ENCODE measurements around the gene CXCL16. TPM values are rescaled to one million over a fixed set of nuclear protein-coding genes. Genes with fewer than 3 reads are reported as not detected.

Gene CXCL16
- total RNA-seq, 2 donors from 2014 or later: 10.3 to 15.3 TPM

DNA sequence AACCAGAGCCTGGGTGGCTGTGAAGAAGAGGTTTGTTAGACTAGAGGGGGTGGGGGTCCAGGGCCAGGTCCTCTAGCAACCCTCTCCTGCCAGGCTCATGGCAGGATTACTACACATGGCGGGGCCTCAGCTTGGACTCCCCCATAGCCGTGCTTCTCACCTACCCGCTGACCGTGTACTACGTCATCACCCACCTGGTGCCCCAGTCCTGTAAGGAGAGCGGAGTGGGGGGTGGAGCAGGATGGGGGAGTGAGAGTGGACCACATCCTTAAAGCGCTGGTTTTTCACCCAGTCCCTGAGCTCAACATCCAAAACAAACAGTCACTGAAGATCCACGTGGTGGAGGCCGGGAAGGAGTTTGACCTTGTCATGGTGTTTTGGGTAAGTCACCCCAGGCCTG, 4.2 kb upstream of the CXCL16 start:
- ATAC-seq: no peak
- no peaks in the 10 kb centered on the region for H3K9me3 ChIP-seq (ENCODE audit: control insufficient read depth, low read length, poor library complexity, severe bottlenecking)
- DNase-seq: no peak
- peaks cover 5% of the 10 kb centered on the region for H3K36me3 Mint-ChIP-seq (ENCODE audit: low read depth)
- H3K27ac Mint-ChIP-seq: no peak overlapping the region
- peaks cover 11% of the 10 kb centered on the region for H3K27me3 Mint-ChIP-seq
- no peak overlapping the region for H3K4me3 Mint-ChIP-seq
- peaks cover 25% of the 10 kb centered on the region for H3K4me1 Mint-ChIP-seq

DNA sequence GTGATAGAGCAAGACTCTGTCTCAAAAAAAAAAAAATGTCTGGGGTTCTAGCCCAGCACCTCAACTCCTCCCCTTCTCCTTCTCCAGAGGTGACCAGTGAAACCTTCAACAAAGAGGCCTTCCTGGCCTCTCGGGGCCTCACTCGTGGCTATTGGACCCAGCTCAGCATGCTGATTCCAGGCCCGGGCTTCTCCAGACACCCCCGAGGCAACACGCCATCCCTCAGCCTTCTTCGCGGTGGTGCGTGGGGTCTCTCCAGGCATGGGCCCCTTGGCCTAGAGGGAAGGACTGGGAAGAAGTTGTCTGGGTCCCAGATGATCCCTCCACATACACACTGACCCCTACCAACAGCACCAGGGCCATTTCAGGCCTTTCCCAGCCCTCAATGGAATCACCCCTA, 3.5 kb upstream of the CXCL16 start:
- ATAC-seq (no peak), DNase-seq (no peak)
- no peaks in the 10 kb centered on the region for H3K9me3 ChIP-seq (ENCODE audit: control insufficient read depth, low read length, poor library complexity, severe bottlenecking)
- H3K4me3 Mint-ChIP-seq: no peak overlapping the region
- H3K27ac Mint-ChIP-seq: no peak overlapping the region
- H3K27me3 Mint-ChIP-seq: peaks cover 11% of the 10 kb centered on the region
- peaks cover 5% of the 10 kb centered on the region for H3K36me3 Mint-ChIP-seq (ENCODE audit: low read depth)
- H3K4me1 Mint-ChIP-seq: peaks cover 26% of the 10 kb centered on the region

DNA sequence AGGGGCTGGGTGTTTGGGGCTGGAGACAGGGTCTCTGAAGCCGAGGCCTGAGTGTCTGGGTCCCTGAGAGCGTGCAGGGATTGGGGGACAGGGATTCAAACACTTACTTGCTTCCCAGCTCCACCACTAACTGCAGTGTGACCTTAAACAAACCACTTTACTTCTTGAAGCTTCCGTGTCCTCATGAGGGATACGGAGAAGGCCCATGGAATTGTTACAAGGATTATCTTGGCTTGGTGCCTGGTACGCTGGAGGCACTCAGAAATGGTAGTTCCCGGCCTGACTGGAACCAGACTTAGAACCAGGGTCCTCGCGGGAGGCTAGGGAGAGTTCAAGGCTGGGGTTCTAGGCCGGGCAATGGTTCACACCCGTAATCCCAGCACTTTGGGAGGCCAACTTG, 2.9 kb upstream of the CXCL16 start:
- Mint-ChIP-seq H3K27me3 (peaks cover 11% of the 10 kb centered on the region), H3K36me3 (ENCODE audit: low read depth) (peaks cover 5% of the 10 kb centered on the region), H3K4me1 (peaks cover 20% of the 10 kb centered on the region), H3K4me3 (no peak overlapping the region), H3K27ac (no peak overlapping the region)
- no peak for ATAC-seq
- no peak for DNase-seq
- H3K9me3 ChIP-seq (ENCODE audit: control insufficient read depth, low read length, poor library complexity, severe bottlenecking): no peaks in the 10 kb centered on the region

DNA sequence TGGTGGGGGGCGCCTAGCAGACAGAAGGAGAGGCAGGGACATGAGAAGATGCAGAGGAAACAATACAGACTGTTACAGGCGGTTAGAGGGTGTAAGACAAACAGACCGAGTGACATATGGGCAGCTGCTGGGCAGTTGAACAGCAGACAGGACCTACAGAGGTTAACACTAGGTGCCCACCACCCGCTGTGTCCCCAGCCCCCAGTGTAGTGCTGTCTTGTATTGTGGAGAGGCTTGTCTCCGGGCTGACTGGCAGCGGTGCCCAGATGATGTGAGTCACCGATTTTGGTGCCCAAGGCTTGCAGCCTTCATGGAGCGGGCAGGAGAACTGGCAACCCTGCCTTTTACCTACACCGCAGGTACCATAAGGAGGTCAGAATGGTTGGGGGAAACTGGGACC, 2.4 kb upstream of the CXCL16 start:
- ATAC-seq: no peak
- no peak for DNase-seq
- Mint-ChIP-seq H3K27ac (no peak overlapping the region), H3K27me3 (peaks cover 11% of the 10 kb centered on the region), H3K4me3 (no peak overlapping the region), H3K4me1 (peaks cover 18% of the 10 kb centered on the region), H3K36me3 (ENCODE audit: low read depth) (peaks cover 5% of the 10 kb centered on the region)
- H3K9me3 ChIP-seq (ENCODE audit: control insufficient read depth, low read length, poor library complexity, severe bottlenecking): no peaks in the 10 kb centered on the region

DNA sequence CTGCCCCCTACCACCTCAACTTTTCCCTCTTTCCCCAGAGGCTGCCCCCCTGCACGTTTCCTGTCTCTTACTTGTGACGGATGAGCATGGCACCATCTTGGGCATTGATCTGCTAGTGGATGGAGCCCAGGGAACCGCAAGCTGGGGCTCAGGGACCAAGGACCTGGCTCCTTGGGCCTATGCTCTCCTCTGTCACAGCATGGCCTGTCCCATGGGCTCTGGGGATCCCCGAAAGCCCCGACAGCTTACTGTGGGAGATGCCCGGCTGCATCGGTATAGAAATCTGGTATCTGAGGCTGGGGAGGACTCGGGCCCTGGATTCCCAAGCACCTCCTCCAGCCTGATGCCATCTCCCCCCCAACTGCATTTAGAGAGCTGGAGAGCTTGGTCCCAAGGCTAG, 1.8 kb upstream of the CXCL16 start:
- ATAC-seq: no peak
- Mint-ChIP-seq H3K36me3 (ENCODE audit: low read depth) (peaks cover 5% of the 10 kb centered on the region), H3K27ac (peak overlapping the region; percentile 72), H3K27me3 (peaks cover 11% of the 10 kb centered on the region), H3K4me3 (peak overlapping the region; percentile 43), H3K4me1 (peaks cover 16% of the 10 kb centered on the region)
- no peak for DNase-seq
- no peaks in the 10 kb centered on the region for H3K9me3 ChIP-seq (ENCODE audit: control insufficient read depth, low read length, poor library complexity, severe bottlenecking)

DNA sequence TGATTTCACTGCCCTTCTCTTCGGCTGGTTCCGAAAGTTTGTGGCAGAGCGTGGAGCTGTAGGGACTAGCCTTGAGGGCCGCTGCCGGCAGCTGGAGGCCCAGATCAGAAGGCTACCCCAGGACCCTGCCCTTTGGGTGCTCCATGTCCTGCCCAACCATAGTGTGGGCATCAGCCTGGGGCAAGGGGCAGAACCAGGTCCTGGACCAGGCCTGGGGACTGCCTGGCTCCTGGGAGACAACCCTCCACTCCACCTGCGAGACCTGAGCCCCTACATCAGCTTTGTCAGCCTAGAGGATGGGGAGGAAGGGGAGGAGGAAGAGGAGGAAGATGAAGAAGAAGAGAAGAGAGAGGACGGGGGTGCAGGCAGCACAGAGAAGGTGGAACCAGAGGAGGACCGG, 856 bp upstream of the CXCL16 start:
- H3K27me3 Mint-ChIP-seq: peaks cover 11% of the 10 kb centered on the region
- H3K27ac Mint-ChIP-seq: peak overlapping the region; percentile 76
- H3K4me3 Mint-ChIP-seq: peak overlapping the region; percentile 92
- H3K4me1 Mint-ChIP-seq: peaks cover 21% of the 10 kb centered on the region
- no peak for ATAC-seq
- no peak for DNase-seq
- H3K9me3 ChIP-seq (ENCODE audit: control insufficient read depth, low read length, poor library complexity, severe bottlenecking): no peaks in the 10 kb centered on the region
- H3K36me3 Mint-ChIP-seq (ENCODE audit: low read depth): peaks cover 5% of the 10 kb centered on the region

DNA sequence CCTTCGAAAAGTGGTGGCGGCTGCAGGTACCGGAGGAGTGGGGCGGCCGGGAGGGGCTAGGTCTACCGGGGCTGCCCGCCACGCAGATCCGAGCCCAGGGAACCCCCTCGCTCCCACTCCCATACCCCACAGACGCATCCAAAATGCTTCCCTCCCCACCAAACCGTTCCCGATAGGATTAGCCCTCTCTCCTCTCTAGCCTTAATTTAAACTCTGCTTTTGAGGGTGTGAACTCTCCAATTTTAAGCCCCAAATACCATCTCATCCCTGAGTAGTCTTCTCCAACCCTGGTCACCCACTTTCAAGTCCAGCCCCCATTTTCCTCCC, 260 bp upstream of the CXCL16 start:
- H3K27ac Mint-ChIP-seq: peak overlapping the region; percentile 76
- DNase-seq (no peak), ATAC-seq (no peak)
- H3K27me3 Mint-ChIP-seq: peaks cover 11% of the 10 kb centered on the region
- peaks cover 20% of the 10 kb centered on the region for H3K4me1 Mint-ChIP-seq
- peak overlapping the region; percentile 92 for H3K4me3 Mint-ChIP-seq
- peaks cover 4% of the 10 kb centered on the region for H3K36me3 Mint-ChIP-seq (ENCODE audit: low read depth)
- no peaks in the 10 kb centered on the region for H3K9me3 ChIP-seq (ENCODE audit: control insufficient read depth, low read length, poor library complexity, severe bottlenecking)

DNA sequence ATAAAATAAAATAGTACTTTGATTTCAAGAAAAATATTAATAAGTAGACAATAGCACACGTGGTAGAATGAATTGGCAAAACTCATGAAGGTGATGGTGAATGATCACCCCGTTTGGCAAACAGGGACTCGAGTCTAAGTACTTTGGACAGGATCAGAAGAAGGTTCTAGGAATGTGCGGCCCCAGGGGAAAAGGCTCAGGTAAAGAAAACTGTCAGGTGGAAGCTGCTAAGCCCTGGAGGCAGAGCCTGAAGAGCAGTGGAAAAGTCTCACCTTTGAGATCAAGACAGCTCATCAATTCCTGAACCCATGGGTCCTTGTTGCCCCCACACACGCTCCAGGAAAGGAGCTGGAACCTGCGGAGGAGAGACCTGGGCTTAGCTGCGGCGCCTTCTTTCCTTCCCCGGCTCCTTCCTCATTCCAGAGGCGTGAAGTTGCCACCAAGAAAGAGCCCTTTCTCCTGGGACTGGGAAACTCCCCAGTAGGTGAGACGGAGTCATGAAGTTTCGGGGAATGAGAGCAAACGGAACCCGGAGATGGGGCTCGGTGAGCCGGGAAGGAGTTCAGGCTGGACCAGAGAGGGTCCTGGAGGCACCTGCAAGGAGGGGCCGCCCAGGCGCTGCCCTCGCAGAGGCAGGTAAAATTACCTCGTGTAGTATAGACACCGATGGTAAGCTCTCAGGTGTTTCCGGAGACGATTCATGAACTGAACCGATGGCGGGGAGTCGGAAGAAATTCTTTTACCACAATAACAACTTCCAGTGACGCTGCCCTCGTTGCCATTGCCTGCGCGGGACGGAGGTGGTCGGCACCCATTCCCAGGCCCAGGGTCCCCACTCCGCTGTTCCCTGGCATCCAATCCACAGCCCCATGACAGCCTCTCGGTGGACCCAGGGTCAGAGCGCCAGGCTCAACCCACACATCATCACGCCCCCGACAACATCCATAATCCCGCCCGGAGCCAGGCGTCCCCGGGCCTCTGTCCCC, 1.3 kb downstream of the CXCL16 start:
- peaks cover 4% of the 10 kb centered on the region for H3K36me3 Mint-ChIP-seq (ENCODE audit: low read depth)
- peaks cover 19% of the 10 kb centered on the region for H3K4me1 Mint-ChIP-seq
- H3K4me3 Mint-ChIP-seq: peak overlapping the region; percentile 92
- no peaks in the 10 kb centered on the region for H3K9me3 ChIP-seq (ENCODE audit: control insufficient read depth, low read length, poor library complexity, severe bottlenecking)
- DNase-seq (peak in 1 of 3 donors; percentile 18), ATAC-seq (peak; percentile 66)
- peak overlapping the region; percentile 82 for H3K27ac Mint-ChIP-seq
- peaks cover 11% of the 10 kb centered on the region for H3K27me3 Mint-ChIP-seq

DNA sequence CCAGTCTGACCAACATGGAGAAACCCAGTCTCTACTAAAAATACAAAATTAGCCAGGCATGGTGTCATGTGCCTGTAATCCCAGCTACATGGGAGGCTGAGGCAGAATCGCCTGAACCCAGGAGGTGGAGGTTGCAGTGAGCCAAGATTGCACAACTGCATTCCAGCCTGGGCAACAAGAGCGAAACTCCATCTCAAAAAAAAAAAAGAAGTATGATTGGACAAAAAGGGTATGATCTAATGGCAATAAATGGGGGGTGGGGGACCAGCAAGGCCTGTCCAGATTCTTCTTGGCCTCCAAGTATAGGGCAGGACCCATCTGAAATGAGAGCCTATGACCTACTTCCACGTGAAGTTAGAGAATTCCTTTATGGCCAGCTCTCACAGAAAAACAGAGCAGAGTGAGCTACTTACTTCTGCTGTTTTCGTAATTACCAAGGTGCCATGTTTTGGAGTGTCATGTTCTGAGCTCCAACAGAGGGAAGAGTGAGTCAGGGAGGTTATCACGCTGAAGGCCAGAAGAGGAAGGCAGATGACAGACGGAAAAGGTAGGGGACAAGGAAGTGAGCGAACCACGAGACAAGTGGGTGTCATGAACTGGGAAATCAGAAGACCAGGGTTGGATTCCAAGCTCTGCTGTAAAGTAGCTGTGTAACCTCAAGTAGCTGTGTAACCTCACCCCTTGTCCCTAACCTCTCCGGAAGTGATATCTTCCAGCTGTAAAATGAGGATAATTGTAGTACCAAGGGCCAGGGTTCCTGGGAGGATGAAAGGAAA, 3.7 kb downstream of the CXCL16 start:
- no peak overlapping the region for H3K27ac Mint-ChIP-seq
- peaks cover 6% of the 10 kb centered on the region for H3K36me3 Mint-ChIP-seq (ENCODE audit: low read depth)
- ATAC-seq (no peak), DNase-seq (no peak)
- peaks cover 6% of the 10 kb centered on the region for H3K27me3 Mint-ChIP-seq
- H3K4me3 Mint-ChIP-seq: peak overlapping the region; percentile 33
- H3K4me1 Mint-ChIP-seq: peaks cover 26% of the 10 kb centered on the region
- no peaks in the 10 kb centered on the region for H3K9me3 ChIP-seq (ENCODE audit: control insufficient read depth, low read length, poor library complexity, severe bottlenecking)

DNA sequence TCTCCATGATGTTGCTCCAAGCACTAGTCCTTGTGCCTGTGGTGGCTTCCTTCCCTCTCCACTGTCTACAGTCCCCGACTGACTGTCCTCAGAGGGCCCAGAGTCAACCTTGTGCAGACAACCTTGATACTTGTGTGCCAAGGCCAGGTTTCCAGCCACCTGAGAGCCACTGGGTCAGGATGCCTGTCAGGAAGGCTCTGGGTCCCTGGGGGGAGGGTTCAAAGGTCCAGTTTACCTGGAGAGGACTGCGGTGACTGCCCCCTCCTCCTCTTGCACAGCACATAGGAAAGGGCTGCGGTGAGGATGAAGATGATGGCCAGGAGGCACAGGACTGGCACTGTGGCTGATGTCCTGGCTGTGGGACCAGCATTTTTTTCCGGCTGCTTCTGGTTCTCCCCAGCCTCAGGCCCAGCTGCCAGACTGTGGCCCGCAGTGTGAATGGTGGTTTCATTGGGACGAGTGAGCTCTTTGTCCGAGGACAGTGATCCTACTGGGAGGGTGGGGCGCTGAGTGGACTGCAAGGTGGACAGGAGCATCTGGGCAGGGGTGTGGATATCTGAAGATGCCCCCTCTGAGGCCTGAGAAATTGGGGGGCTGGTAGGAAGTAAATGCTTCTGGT, 4.8 kb downstream of the CXCL16 start:
- Mint-ChIP-seq H3K27me3 (no peaks in the 10 kb centered on the region), H3K4me3 (no peak overlapping the region), H3K36me3 (ENCODE audit: low read depth) (peaks cover 3% of the 10 kb centered on the region), H3K4me1 (peaks cover 30% of the 10 kb centered on the region), H3K27ac (no peak overlapping the region)
- ATAC-seq (no peak), DNase-seq (no peak)
- H3K9me3 ChIP-seq (ENCODE audit: control insufficient read depth, low read length, poor library complexity, severe bottlenecking): no peaks in the 10 kb centered on the region

DNA sequence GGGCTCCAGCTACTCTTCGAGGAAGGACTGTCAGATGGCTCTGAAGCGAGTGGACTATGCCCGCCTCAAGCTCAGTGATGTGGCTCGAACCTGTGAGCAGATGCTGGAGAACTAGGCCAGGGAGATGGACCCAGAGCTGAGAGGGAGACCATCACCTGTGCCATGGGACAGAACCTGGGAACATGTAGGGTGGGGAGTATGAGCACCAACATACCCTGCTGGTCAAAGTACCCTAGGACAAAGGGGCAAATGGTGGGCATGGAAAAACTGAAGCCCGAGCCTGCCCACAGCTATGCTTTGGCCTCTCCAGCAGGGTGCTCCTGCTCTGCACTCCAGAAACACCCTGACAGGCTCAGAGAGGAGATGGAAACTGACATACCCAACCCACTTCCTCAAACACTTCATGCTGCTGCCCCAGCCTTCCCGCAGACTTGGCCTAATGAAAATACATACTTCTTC, 6.6 kb downstream of the CXCL16 start:
- no peak for DNase-seq
- no peak for ATAC-seq
- H3K27ac Mint-ChIP-seq: peak overlapping the region; percentile 49
- H3K4me1 Mint-ChIP-seq: peaks cover 24% of the 10 kb centered on the region
- peaks cover 3% of the 10 kb centered on the region for H3K36me3 Mint-ChIP-seq (ENCODE audit: low read depth)
- H3K27me3 Mint-ChIP-seq: no peaks in the 10 kb centered on the region
- H3K9me3 ChIP-seq (ENCODE audit: control insufficient read depth, low read length, poor library complexity, severe bottlenecking): no peaks in the 10 kb centered on the region
- H3K4me3 Mint-ChIP-seq: peak overlapping the region; percentile 39

DNA sequence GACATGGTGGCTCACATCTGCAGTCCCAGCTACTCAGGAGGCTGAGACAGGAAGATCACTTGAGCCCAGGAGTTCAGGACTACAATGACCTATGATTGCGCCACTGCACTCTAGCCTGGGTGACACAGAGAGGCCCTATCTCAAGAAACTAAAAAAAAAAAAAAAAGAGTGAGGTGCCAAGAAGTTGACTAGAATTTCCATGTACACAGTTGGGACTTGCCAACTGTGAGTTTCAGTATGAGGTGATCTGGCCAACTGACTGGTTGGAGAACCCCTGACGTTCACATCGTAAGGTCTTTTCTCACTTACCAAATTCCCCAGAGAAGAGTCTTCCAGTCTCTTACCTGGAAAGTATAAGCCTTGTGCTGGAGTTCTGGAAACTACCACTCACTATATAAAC, 11.6 kb downstream of the CXCL16 start:
- no peak overlapping the region for H3K4me3 Mint-ChIP-seq

More for the DNA sequence above, 11.6 kb downstream of the CXCL16 start:
- ATAC-seq: no peak
- no peaks in the 10 kb centered on the region for H3K9me3 ChIP-seq (ENCODE audit: control insufficient read depth, low read length, poor library complexity, severe bottlenecking)
- H3K27ac Mint-ChIP-seq: peak overlapping the region; percentile 41
- DNase-seq: no peak
- H3K36me3 Mint-ChIP-seq (ENCODE audit: low read depth): peaks cover 3% of the 10 kb centered on the region
- no peaks in the 10 kb centered on the region for H3K27me3 Mint-ChIP-seq
- H3K4me1 Mint-ChIP-seq: peaks cover 18% of the 10 kb centered on the region
